H9 (cell line): Measurements from ENCODE around the gene ZNF780A. TPM values are rescaled to one million over a fixed set of nuclear protein-coding genes. Genes with fewer than 3 reads are reported as not detected.

Experiments
- DNase-seq: peaks from one replicate; pipeline ENCODE4 v3.0.0-alpha.2; 2017
- H2AFZ ChIP-seq: one replicate; pipeline ENCODE4 v1.6.1; 2013; ENCODE audit warnings: mild to moderate bottlenecking, low read length, control low read depth, moderate library complexity
- H2AK5ac ChIP-seq: 2 replicates; pipeline ENCODE4 v1.6.1; 2013; ENCODE audit warnings: low read length, control low read depth, mixed read lengths; ENCODE audit not compliant: insufficient read length
- H2BK120ac ChIP-seq: one replicate; pipeline ENCODE4 v1.6.1; 2013; ENCODE audit warnings: low read depth, mild to moderate bottlenecking, low read length, control low read depth, inconsistent platforms; ENCODE audit not compliant: poor library complexity, severe bottlenecking
- H2BK12ac ChIP-seq: 2 replicates; pipeline ENCODE4 v1.6.1; 2013; ENCODE audit warnings: low read length, control low read depth, mixed read lengths, low read depth; ENCODE audit not compliant: insufficient read length
- H2BK15ac ChIP-seq: 2 replicates; pipeline ENCODE4 v1.6.1; 2013; ENCODE audit warnings: low read depth, low read length, control low read depth
- H2BK20ac ChIP-seq: one replicate; pipeline ENCODE4 v1.6.1; 2013; ENCODE audit warnings: low read depth, mild to moderate bottlenecking, low read length, control low read depth, inconsistent platforms; ENCODE audit not compliant: poor library complexity, severe bottlenecking
- H2BK5ac ChIP-seq: 2 replicates; pipeline ENCODE4 v1.6.1; 2013; ENCODE audit warnings: low read length, control low read depth, mixed read lengths; ENCODE audit not compliant: insufficient read length
- H3K14ac ChIP-seq: 2 replicates; pipeline ENCODE4 v1.6.1; 2013; ENCODE audit warnings: low read length, control low read depth; ENCODE audit not compliant: insufficient read depth
- H3K18ac ChIP-seq: 2 replicates; pipeline ENCODE4 v1.6.1; 2013; ENCODE audit warnings: low read depth, mild to moderate bottlenecking, mixed read lengths, low read length, control low read depth; ENCODE audit not compliant: insufficient read length
- H3K23ac ChIP-seq: 2 replicates; pipeline ENCODE4 v1.6.1; 2013; ENCODE audit warnings: low read length, control low read depth, mixed read lengths, low read depth; ENCODE audit not compliant: insufficient read length
- H3K23me2 ChIP-seq: 2 replicates; pipeline ENCODE4 v1.6.1; 2013; ENCODE audit warnings: low read depth, mild to moderate bottlenecking, mixed read lengths, low read length, control low read depth; ENCODE audit not compliant: insufficient read length, poor library complexity, severe bottlenecking
- H3K27ac ChIP-seq: 2 replicates; pipeline ENCODE4 v1.5.1; 2013; ENCODE audit warnings: low read length, control low read depth, mixed read lengths, low read depth; ENCODE audit not compliant: insufficient read length
- H3K27me3 ChIP-seq: 2 replicates; pipeline ENCODE4 v1.6.1; 2013; ENCODE audit warnings: low read length, control low read depth, inconsistent platforms; ENCODE audit not compliant: insufficient read depth
- H3K4ac ChIP-seq: 2 replicates; pipeline ENCODE4 v1.6.1; 2013; ENCODE audit warnings: low read depth, mild to moderate bottlenecking, control low read depth, inconsistent platforms, low read length, moderate library complexity
- H3K4me1 ChIP-seq: 2 replicates; pipeline ENCODE4 v1.6.1; 2013; ENCODE audit warnings: low read length, control low read depth, inconsistent platforms; ENCODE audit not compliant: insufficient read depth
- H3K4me2 ChIP-seq: 2 replicates; pipeline ENCODE4 v1.6.1; 2013; ENCODE audit warnings: low read length, control low read depth, mixed read lengths; ENCODE audit not compliant: insufficient read length, insufficient read depth
- H3K56ac ChIP-seq: 2 replicates; pipeline ENCODE4 v1.6.1; 2013; ENCODE audit warnings: low read depth, mild to moderate bottlenecking, mixed read lengths, low read length, control low read depth; ENCODE audit not compliant: insufficient read length
- H3K79me1 ChIP-seq: 2 replicates; pipeline ENCODE4 v1.6.1; 2013; ENCODE audit warnings: low read depth, mild to moderate bottlenecking, moderate library complexity, low read length, control low read depth, inconsistent platforms; ENCODE audit not compliant: insufficient read depth, poor library complexity, severe bottlenecking
- H3K79me2 ChIP-seq: 2 replicates; pipeline ENCODE4 v1.6.1; 2013; ENCODE audit warnings: low read length, control low read depth, inconsistent platforms; ENCODE audit not compliant: insufficient read depth
- H3K9ac ChIP-seq: 2 replicates; pipeline ENCODE4 v1.6.1; 2013; ENCODE audit warnings: low read length, control low read depth, mixed read lengths; ENCODE audit not compliant: insufficient read length; ENCODE audit errors: extremely low read depth
- H3K9me3 ChIP-seq: one replicate; pipeline ENCODE4 v1.6.1; 2013; ENCODE audit warnings: low read depth, low read length, inconsistent platforms; ENCODE audit not compliant: control insufficient read depth
- H3T11ph ChIP-seq: one replicate; pipeline ENCODE4 v1.6.1; 2013; ENCODE audit warnings: mild to moderate bottlenecking, low read length, control low read depth, inconsistent platforms
- H4K20me1 ChIP-seq: one replicate; pipeline ENCODE4 v1.6.1; 2013; ENCODE audit not compliant: control insufficient read depth, insufficient read length, insufficient read depth
- H4K5ac ChIP-seq: 2 replicates; pipeline ENCODE4 v1.6.1; 2013; ENCODE audit warnings: low read depth, mild to moderate bottlenecking, mixed read lengths, low read length, control low read depth; ENCODE audit not compliant: insufficient read length
- H4K8ac ChIP-seq: replicated peaks from 2 replicates; pipeline ENCODE4 v1.6.1; 2013; ENCODE audit warnings: low read length, control low read depth, mixed read lengths, low read depth; ENCODE audit not compliant: insufficient read length
- H4K91ac ChIP-seq: 2 replicates; pipeline ENCODE4 v1.6.1; 2013; ENCODE audit warnings: low read depth, mild to moderate bottlenecking, moderate library complexity, mixed read lengths, low read length, control low read depth; ENCODE audit not compliant: insufficient read length
- H3K27ac Mint-ChIP-seq, 3 experiments: 2 replicates in 2 of 3; 3 replicates in 1 of 3; pipeline ENCODE4 v1.8.0; 2020 to 2021; ENCODE audit warnings: mixed read lengths in 3 of 3, mild to moderate bottlenecking in 1 of 3, moderate library complexity in 1 of 3
- H3K27me3 Mint-ChIP-seq: 2 replicates; pipeline ENCODE4 v1.8.0; 2021; ENCODE audit warnings: low read depth, mild to moderate bottlenecking, moderate library complexity, mixed read lengths
- H3K36me3 Mint-ChIP-seq, 3 experiments: 2 replicates in 2 of 3; 3 replicates in 1 of 3; pipeline ENCODE4 v1.8.0; 2020 to 2021; ENCODE audit warnings: low read depth in 3 of 3, mixed read lengths in 3 of 3; ENCODE audit not compliant: insufficient read depth in 1 of 3
- H3K4me1 Mint-ChIP-seq, 2 experiments: 2 replicates each; pipeline ENCODE4 v1.8.0; 2020; ENCODE audit warnings: mixed read lengths in 2 of 2
- H3K4me3 Mint-ChIP-seq, 2 experiments: 2 replicates in 1 of 2; 3 replicates in 1 of 2; pipeline ENCODE4 v1.8.0; 2020 to 2021; ENCODE audit warnings: mild to moderate bottlenecking in 2 of 2, mixed read lengths in 2 of 2, moderate library complexity in 1 of 2
- H3K9me3 Mint-ChIP-seq, 2 experiments: 2 replicates in 1 of 2; 3 replicates in 1 of 2; pipeline ENCODE4 v1.8.0; 2020; ENCODE audit warnings: mild to moderate bottlenecking in 2 of 2, mixed read lengths in 2 of 2, moderate library complexity in 1 of 2
- CTCF ChIP-seq: fragments of 200-600 bp; sonication (generic); conservative IDR thresholded peaks from 3 replicates; pipeline ENCODE4 v1.8.0; 2021; ENCODE audit warnings: antibody characterized with exemption, mild to moderate bottlenecking
- WGBS: extraction: QIAGEN DNeasy Blood & Tissue Kit; methylation state at CpG from one replicate; pipeline ENCODE4 v1.1.7; 2013; ENCODE audit warnings: missing lambda C conversion rate, low lambda C conversion rate, mixed read lengths; ENCODE audit not compliant: insufficient read length; ENCODE audit errors: extremely low coverage; 5-methylcytosine and 5-hydroxymethylcytosine counted together
- total RNA-seq: library from RNA; stranded (reverse); gene quantifications from 2 replicates; pipeline ENCODE4 v1.2.1, GENCODE V29; 2021

Gene ZNF780A
- total RNA-seq, 1 experiment from 2014 or later = 16.7 TPM

- H2BK12ac ChIP-seq = no peak overlapping the region
- H3K4me2 ChIP-seq = no peak overlapping the region
- no CpG with 5 or more reads among the region's 1 CpG for WGBS
- H3K14ac ChIP-seq = no peak overlapping the region
- no peak overlapping the region for H3K27ac ChIP-seq
- H3K4me1 ChIP-seq = no peaks in the 10 kb centered on the region
- peaks cover 8% of the 10 kb centered on the region for H3K23me2 ChIP-seq
- no peak overlapping the region for H4K91ac ChIP-seq
- H3K56ac ChIP-seq = no peak overlapping the region
- peaks cover 5% of the 10 kb centered on the region for H3K79me2 ChIP-seq
- H3T11ph ChIP-seq = no peak overlapping the region
- H3K9ac ChIP-seq = no peak overlapping the region
- H4K20me1 ChIP-seq = no peaks in the 10 kb centered on the region
- H2BK20ac ChIP-seq = no peak overlapping the region
- Mint-ChIP-seq H3K27ac (no peak overlapping the region), H3K36me3 (peaks cover 1 to 6% (median 5%) of the 10 kb centered on the region in 3 experiments; a peak in 5 of 7 replicates), H3K27me3 (peaks cover 14% of the 10 kb centered on the region), H3K9me3 (peaks cover 45 to 50% of the 10 kb centered on the region in 2 experiments), H3K4me3 (no peak overlapping the region), H3K4me1 (peaks cover 9 to 16% of the 10 kb centered on the region in 2 experiments)
- DNase-seq = no peak
- no peak overlapping the region for H4K8ac ChIP-seq
- H4K5ac ChIP-seq = no peak overlapping the region
- H2AK5ac ChIP-seq = no peak overlapping the region
- H3K27me3 ChIP-seq = no peaks in the 10 kb centered on the region
- TF ChIP-seq CTCF = no peak
- no peak overlapping the region for H2BK120ac ChIP-seq
- H3K23ac ChIP-seq = no peak overlapping the region
- no peaks in the 10 kb centered on the region for H3K9me3 ChIP-seq
- no peak overlapping the region for H2BK15ac ChIP-seq
- H3K4ac ChIP-seq = no peak overlapping the region
- H3K79me1 ChIP-seq = no peaks in the 10 kb centered on the region
- no peak overlapping the region for H3K18ac ChIP-seq
- no peak overlapping the region for H2BK5ac ChIP-seq
- no peak overlapping the region for H2AFZ ChIP-seq
Observed at GRCh38 chr19:40059624-40060023, 31.1 kb downstream of the ZNF780A start.
